K562 (cell line): Measurements from ENCODE around the gene TUFM. TPM values are rescaled to one million over a fixed set of nuclear protein-coding genes. Genes with fewer than 3 reads are reported as not detected.

Experiments
- CHD1 ChIP-seq: fragments of 200-600 bp; sonication (generic); IDR thresholded peaks from one replicate; pipeline ENCODE4 v1.6.1; 2012; ENCODE audit warnings: mild to moderate bottlenecking, moderate library complexity, low read length, inconsistent platforms
- FOXM1 ChIP-seq, 2 experiments: fragments of 450-650 bp in 1 of 2; sonication (generic) in 1 of 2; formaldehyde crosslinking in 1 of 2; IDR thresholded peaks; 2 replicates each; pipeline versions ENCODE4 v1.6.1 to v1.9.0; 2017 to 2022; ENCODE audit warnings: low read depth in 2 of 2, mild to moderate bottlenecking in 2 of 2, missing genetic modification reagents in 1 of 2, moderate library complexity in 1 of 2
- HDAC8 ChIP-seq: fragments of 450-650 bp; IDR thresholded peaks from 2 replicates; pipeline ENCODE4 v1.6.1; 2016; ENCODE audit warnings: mild to moderate bottlenecking, missing genetic modification characterization, moderate library complexity, missing compliant biosample characterization
- NFATC3 ChIP-seq: fragments of 450-650 bp; IDR thresholded peaks from 2 replicates; pipeline ENCODE4 v1.6.1; 2017; ENCODE audit warnings: mild to moderate bottlenecking
- PCBP1 ChIP-seq: fragments of 200-400 bp; formaldehyde crosslinking; IDR thresholded peaks from 2 replicates; pipeline ENCODE4 v1.6.1; 2018; ENCODE audit warnings: mild to moderate bottlenecking, low read depth, low read length; ENCODE audit not compliant: poor library complexity, severe bottlenecking
- POLR2AphosphoS2 ChIP-seq: IDR thresholded peaks from 2 replicates; pipeline ENCODE4 v1.6.1; 2012; ENCODE audit warnings: low read length, improper control_type of control experiment
- RBM22 ChIP-seq: fragments of 200-400 bp; formaldehyde crosslinking; IDR thresholded peaks from 2 replicates; pipeline ENCODE4 v1.6.1; 2018; ENCODE audit warnings: low read length, low read depth; ENCODE audit not compliant: poor library complexity, severe bottlenecking
- TAF1 ChIP-seq: IDR thresholded peaks from 2 replicates; pipeline ENCODE4 v1.6.1; 2011; ENCODE audit warnings: mild to moderate bottlenecking, low read length, moderate library complexity; ENCODE audit not compliant: insufficient read depth, control insufficient read depth, severe bottlenecking; ENCODE audit errors: extremely low read depth
- TFAP4 ChIP-seq: sonication (generic); formaldehyde crosslinking; IDR thresholded peaks from 2 replicates; pipeline ENCODE4 v1.8.0; 2022; ENCODE audit warnings: missing genetic modification reagents, mild to moderate bottlenecking, moderate library complexity, borderline replicate concordance
- ZNF224 ChIP-seq: sonication (generic); formaldehyde crosslinking; IDR thresholded peaks from 2 replicates; pipeline ENCODE4 v1.8.0; 2022; ENCODE audit warnings: mild to moderate bottlenecking, missing genetic modification reagents
- polyA plus RNA-seq, 8 experiments: library from polyadenylated mRNA; depleted of rRNA in 4 of 8; stranded (reverse) in 5 of 8; unstranded in 3 of 8; fragments of >200 nt; fragmentation: Nextera tagmentation in 2 of 8; fragmentation: Illumina TruSeq in 1 of 8; extraction: Ambion mirVana in 2 of 8; extraction: Trizol in 1 of 8; gene quantifications; 2 replicates each; pipeline versions ENCODE4 v1.2.1 to v1.2.3, GENCODE V29; 2011 to 2014; ENCODE audit warnings: inconsistent platforms in 1 of 8, missing spikeins in 1 of 8
- total RNA-seq, 7 experiments: library from RNA; depleted of rRNA in 6 of 7; stranded (reverse); fragments of >200 nt in 6 of 7; fragmentation: Illumina TruSeq in 2 of 7; extraction: Trizol in 2 of 7; gene quantifications; 2 replicates each; pipeline versions ENCODE4 v1.2.1 to v1.2.3, GENCODE V29; 2011 to 2021; ENCODE audit warnings: low replicate concordance in 1 of 7
- TF ChIP-seq, protein P1 (sequence below), 2 experiments: fragments of 150-350 bp in 1 of 2; IDR thresholded peaks; 2 replicates each; pipeline ENCODE4 v1.6.1; 2012 to 2016; ENCODE audit warnings: low read depth in 2 of 2, low read length in 2 of 2, mild to moderate bottlenecking in 1 of 2, moderate library complexity in 1 of 2
- TF ChIP-seq, protein P2 (sequence below): fragments of 450-650 bp; formaldehyde crosslinking; IDR thresholded peaks from 2 replicates; pipeline ENCODE4 v1.4.0; 2020; ENCODE audit warnings: mild to moderate bottlenecking, moderate library complexity
- TF ChIP-seq, protein P3 (sequence below): sonication (generic); formaldehyde crosslinking; IDR thresholded peaks from 2 replicates; pipeline ENCODE4 v1.8.0; 2022; ENCODE audit warnings: missing genetic modification reagents, mild to moderate bottlenecking, borderline replicate concordance
- TF ChIP-seq, protein P4 (sequence below): sonication (generic); formaldehyde crosslinking; IDR thresholded peaks from 2 replicates; pipeline ENCODE4 v1.8.1; 2023; ENCODE audit warnings: mild to moderate bottlenecking, missing genetic modification reagents

TUFM gene
- total and polyA plus RNA-seq, 9 of the 15 experiments (the other 6 are each of a cell fraction or from before 2014, with no cell fraction given), result 34.1 to 434 (median 256) TPM

DNA sequence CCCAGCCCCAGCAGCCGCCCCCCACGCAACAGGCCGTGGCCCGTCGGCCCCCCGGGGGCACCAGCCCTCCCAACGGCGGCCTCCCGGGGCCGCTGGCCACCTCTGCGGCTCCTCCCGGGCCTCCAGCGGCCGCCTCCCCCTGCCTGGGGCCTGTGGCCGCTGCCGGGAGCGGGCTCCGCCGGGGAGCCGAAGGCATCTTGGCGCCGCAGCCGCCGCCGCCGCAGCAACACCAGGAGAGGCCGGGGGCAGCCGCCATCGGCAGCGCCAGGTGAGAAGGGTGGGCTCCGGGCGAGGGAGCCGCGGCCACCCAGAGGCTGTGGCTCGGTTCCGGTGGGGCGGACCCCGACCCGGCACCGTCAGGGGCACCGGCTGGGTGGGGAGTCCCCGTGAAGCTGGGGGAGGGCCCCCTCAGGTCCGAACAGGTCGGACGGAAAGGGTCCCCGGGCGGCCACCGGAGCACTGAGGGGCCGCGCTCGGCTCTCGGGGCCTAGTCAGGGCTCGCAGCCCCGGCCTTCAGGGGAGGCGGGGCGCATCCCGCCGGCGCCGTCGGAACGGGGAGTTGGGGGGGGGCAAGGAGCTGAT is 22.8 kb downstream of the TUFM start (continued):
- TF ChIP-seq, protein P1, sequence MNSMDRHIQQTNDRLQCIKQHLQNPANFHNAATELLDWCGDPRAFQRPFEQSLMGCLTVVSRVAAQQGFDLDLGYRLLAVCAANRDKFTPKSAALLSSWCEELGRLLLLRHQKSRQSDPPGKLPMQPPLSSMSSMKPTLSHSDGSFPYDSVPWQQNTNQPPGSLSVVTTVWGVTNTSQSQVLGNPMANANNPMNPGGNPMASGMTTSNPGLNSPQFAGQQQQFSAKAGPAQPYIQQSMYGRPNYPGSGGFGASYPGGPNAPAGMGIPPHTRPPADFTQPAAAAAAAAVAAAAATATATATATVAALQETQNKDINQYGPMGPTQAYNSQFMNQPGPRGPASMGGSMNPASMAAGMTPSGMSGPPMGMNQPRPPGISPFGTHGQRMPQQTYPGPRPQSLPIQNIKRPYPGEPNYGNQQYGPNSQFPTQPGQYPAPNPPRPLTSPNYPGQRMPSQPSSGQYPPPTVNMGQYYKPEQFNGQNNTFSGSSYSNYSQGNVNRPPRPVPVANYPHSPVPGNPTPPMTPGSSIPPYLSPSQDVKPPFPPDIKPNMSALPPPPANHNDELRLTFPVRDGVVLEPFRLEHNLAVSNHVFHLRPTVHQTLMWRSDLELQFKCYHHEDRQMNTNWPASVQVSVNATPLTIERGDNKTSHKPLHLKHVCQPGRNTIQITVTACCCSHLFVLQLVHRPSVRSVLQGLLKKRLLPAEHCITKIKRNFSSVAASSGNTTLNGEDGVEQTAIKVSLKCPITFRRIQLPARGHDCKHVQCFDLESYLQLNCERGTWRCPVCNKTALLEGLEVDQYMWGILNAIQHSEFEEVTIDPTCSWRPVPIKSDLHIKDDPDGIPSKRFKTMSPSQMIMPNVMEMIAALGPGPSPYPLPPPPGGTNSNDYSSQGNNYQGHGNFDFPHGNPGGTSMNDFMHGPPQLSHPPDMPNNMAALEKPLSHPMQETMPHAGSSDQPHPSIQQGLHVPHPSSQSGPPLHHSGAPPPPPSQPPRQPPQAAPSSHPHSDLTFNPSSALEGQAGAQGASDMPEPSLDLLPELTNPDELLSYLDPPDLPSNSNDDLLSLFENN (IDR thresholded peaks at IDR 0.05; ENCODE audit: low read depth in 2 of 2, low read length in 2 of 2), result no peak
- TF ChIP-seq, protein P2, sequence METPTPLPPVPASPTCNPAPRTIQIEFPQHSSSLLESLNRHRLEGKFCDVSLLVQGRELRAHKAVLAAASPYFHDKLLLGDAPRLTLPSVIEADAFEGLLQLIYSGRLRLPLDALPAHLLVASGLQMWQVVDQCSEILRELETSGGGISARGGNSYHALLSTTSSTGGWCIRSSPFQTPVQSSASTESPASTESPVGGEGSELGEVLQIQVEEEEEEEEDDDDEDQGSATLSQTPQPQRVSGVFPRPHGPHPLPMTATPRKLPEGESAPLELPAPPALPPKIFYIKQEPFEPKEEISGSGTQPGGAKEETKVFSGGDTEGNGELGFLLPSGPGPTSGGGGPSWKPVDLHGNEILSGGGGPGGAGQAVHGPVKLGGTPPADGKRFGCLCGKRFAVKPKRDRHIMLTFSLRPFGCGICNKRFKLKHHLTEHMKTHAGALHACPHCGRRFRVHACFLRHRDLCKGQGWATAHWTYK (CRISPR knock-in tag), result peak; percentile 84
- 0 out of 2 replicates have a peak, but pooled peaks have one; percentile 25 for TF ChIP-seq ZNF224 (CRISPR knock-in tag)
- TF ChIP-seq, protein P3, sequence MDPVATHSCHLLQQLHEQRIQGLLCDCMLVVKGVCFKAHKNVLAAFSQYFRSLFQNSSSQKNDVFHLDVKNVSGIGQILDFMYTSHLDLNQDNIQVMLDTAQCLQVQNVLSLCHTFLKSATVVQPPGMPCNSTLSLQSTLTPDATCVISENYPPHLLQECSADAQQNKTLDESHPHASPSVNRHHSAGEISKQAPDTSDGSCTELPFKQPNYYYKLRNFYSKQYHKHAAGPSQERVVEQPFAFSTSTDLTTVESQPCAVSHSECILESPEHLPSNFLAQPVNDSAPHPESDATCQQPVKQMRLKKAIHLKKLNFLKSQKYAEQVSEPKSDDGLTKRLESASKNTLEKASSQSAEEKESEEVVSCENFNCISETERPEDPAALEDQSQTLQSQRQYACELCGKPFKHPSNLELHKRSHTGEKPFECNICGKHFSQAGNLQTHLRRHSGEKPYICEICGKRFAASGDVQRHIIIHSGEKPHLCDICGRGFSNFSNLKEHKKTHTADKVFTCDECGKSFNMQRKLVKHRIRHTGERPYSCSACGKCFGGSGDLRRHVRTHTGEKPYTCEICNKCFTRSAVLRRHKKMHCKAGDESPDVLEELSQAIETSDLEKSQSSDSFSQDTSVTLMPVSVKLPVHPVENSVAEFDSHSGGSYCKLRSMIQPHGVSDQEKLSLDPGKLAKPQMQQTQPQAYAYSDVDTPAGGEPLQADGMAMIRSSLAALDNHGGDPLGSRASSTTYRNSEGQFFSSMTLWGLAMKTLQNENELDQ (CRISPR knock-in tag), result 0 out of 2 replicates have a peak, but pooled peaks have one; percentile 48
- peak; percentile 22; the same call in 1 of the 2 replicates for TF ChIP-seq TFAP4 (CRISPR knock-in tag)
- peak; percentile 21 for TF ChIP-seq RBM22
- peak; percentile 56 for TF ChIP-seq TAF1
- no peak for TF ChIP-seq POLR2AphosphoS2
- no peak for TF ChIP-seq NFATC3
- TF ChIP-seq PCBP1, result peak; percentile 69
- TF ChIP-seq HDAC8 (tag), result no peak
- TF ChIP-seq, protein P4, sequence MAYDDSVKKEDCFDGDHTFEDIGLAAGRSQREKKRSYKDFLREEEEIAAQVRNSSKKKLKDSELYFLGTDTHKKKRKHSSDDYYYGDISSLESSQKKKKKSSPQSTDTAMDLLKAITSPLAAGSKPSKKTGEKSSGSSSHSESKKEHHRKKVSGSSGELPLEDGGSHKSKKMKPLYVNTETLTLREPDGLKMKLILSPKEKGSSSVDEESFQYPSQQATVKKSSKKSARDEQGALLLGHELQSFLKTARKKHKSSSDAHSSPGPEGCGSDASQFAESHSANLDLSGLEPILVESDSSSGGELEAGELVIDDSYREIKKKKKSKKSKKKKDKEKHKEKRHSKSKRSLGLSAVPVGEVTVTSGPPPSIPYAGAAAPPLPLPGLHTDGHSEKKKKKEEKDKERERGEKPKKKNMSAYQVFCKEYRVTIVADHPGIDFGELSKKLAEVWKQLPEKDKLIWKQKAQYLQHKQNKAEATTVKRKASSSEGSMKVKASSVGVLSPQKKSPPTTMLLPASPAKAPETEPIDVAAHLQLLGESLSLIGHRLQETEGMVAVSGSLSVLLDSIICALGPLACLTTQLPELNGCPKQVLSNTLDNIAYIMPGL, result peak; percentile 81
- TF ChIP-seq FOXM1 (IDR thresholded peaks at IDR 0.05; ENCODE audit: low read depth), result no peak
- TF ChIP-seq FOXM1 (CRISPR knock-in tag; IDR thresholded peaks at IDR 0.05; ENCODE audit: low read depth), result 0 out of 2 replicates have a peak, but pooled peaks have one; percentile 52
- TF ChIP-seq CHD1, result peak; percentile 98
